ENCODE data around the gene SLC35E1.

Gene SLC35E1

GRCh38 chr19:16596399-16596798 lies 24.2 kb upstream of the SLC35E1 start:
- FAIRE-seq: no peak

DNA sequence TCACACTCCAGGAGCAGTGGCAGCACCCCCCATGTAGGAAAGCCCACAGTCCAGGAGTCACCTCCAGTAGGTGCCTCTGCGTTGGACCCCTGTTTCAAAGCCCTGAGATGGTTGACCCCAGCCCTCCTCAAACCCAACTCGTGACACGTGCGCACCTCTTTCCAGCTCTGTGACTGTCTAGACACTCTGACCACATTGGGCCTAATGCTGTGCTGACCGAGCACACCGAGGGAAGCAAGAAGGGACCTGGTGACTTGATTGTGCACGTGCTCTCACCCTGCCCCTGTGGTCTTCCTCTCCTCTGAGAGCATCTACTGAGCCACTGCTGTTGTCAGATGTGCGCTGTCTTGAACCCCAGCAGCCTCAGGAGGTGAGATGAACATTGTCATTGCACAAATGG lies 22.9 kb upstream of the SLC35E1 start:
- FAIRE-seq: no peak

DNA sequence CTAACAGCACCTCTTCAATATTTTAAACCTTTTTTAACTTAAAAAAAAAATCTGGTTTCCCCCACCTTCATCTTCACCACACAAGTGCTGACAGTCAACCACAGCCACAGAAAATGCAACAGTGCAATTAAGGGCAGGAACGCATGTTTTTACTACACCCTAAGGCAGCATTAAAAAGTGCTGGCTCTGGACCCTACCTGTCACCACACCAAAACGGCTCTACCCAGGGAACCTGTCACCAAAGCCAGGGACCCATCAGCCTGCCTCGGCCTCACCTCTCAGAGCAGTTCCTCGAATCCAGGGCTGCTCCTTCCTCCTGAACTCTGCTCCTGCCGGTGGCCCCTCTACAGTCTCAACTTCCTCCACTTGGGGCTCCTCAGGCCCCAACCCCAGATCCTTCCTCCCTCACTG lies 22.5 kb upstream of the SLC35E1 start:
- FAIRE-seq: no peak

DNA sequence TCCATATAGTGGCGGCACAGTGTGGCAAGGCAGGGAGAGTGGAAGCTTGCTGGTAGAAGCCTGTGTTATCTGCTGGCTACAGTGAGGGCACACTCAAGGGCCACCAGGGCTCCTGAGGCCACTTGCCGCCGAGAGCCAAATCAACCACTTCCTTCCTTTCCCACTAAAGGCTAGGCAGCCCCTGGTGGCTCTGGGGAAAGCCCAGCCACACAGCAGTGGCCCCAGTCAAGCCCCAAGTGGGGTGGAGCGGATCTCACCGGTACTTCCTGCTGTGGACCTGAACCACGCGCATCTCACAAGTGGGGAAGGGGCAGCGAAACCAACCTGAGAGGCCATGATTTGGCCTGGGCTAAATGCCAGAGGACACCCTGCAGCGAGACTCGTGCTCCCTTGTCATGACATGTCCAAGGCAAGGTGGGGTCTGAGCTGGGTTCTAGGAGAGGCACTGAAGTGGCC lies 21.9 kb upstream of the SLC35E1 start:
- no peak for FAIRE-seq

GRCh38 chr19:16593181-16593580 lies 21.0 kb upstream of the SLC35E1 start:
- FAIRE-seq: no peak

GRCh38 chr19:16591803-16592556 lies 19.8 kb upstream of the SLC35E1 start:
- no peak for FAIRE-seq

DNA sequence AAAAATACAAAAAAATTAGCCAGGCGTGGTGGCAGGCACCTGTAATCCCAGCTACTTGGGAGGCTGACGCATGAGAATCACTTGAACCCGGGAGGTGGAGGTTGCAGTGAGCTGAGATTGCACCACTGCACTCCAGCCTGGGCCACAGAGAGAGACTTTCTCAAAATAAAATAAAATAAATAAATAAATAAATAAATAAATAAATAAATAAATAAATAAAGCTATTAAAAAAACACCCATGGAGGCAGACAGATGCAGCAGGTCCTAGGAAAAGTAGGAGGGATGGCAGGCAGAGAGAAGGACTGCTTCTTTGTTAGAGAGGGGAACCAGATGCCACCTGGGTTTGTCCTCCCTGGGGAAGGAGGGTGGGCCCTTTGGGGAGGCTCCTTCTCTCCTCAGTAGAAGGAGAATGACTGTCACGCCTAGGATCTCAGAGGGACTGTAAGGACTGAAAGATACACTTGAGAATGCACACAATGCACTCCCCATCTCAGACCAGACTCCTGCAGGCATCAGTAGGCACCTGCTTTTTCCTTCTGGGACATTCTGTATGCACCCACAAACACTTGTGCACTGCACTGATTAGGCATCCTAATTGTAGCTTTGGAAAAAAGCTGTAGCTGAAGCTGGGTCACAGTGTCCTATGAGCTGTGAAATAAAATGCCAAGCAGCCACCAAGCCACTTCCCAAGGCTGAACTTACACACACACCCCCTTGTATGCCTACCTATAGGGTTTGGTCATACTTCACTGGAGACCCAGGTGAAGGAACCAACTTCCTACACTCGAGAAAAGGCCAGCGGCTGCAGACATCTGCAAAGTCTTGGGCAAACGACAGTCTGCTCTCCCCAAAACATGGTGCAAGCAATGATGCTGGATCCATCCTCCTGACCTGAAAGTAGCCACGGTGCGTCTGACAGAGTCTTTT lies 18.9 kb upstream of the SLC35E1 start:
- FAIRE-seq: no peak

DNA sequence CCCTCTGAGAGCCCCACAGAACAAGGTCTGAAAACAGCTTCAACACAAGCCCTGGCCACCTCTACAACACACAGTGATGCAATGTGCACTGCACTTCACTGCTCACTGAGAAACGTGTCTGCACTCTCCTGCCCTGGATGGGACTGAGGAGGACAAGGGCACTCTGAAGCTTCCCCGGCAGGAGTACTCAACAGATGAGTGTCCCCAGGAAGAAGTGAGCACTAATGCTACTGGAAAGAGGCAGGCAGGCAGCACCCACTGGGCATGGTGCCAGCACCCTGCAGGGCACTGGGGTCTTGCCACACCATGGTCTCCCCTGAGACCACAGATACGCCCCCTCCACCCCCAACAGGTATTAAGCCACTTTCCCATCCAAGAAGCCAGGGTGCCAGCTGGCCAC lies 17.7 kb upstream of the SLC35E1 start:
- FAIRE-seq: no peak

- FAIRE-seq: no peak
Measured at GRCh38 chr19:16588824-16589577, 16.8 kb upstream of the SLC35E1 start.

- FAIRE-seq: no peak
Measured at GRCh38 chr19:16587833-16588823, 15.9 kb upstream of the SLC35E1 start.

- no peak for FAIRE-seq
Measured at GRCh38 chr19:16586991-16587832, 15.0 kb upstream of the SLC35E1 start.

DNA sequence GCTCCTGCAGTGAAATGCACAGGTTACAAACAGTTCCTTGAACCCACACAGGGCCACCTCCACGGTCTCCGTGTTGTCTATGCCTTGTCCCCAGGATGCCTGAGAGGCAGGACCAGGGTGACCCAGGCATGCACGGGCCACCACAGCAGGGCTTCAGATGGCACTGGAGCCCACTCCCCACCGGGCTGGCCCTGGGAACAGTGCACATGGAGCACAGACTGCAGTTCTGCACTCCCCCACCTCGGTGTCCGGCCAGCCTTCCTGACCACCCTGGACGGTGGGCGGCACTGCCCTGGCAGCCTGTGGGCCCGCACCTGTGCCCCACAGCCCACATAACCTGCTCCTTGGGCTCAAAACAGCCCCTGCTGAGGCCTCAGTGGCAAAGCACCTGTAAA lies 14.3 kb upstream of the SLC35E1 start:
- FAIRE-seq: no peak

DNA sequence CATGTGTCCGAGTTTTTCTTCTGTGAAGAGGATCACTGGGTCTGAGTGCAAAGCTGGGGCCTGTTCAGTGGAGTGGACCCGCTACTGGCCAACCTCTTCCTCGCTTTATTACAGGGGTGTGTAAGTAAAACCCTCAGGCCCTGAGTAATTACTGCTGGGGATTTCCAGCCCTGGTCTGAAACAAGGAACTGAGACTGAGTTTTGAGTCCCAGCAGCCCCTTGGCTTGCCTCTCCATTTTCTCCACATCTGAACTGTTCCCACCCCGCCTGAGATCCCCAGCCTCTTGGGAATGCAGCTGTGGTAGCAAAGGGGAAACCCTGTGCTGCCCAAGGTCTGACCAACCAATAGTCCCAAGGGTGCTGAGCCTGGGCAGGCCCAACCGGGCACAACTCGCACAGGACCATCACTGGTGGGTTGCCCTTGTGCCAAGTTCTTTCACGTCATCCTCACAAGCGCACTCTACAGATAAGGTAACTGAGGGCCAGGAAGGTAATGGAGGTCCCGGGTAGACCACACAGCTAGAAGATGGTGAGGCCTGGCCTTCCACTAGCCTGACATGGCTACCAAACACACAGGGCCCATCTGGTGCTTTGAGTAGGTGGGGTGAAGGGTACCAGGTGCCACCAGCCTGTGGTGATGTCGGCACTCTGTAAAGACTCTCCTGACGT lies 13.7 kb upstream of the SLC35E1 start:
- no peak for FAIRE-seq

DNA sequence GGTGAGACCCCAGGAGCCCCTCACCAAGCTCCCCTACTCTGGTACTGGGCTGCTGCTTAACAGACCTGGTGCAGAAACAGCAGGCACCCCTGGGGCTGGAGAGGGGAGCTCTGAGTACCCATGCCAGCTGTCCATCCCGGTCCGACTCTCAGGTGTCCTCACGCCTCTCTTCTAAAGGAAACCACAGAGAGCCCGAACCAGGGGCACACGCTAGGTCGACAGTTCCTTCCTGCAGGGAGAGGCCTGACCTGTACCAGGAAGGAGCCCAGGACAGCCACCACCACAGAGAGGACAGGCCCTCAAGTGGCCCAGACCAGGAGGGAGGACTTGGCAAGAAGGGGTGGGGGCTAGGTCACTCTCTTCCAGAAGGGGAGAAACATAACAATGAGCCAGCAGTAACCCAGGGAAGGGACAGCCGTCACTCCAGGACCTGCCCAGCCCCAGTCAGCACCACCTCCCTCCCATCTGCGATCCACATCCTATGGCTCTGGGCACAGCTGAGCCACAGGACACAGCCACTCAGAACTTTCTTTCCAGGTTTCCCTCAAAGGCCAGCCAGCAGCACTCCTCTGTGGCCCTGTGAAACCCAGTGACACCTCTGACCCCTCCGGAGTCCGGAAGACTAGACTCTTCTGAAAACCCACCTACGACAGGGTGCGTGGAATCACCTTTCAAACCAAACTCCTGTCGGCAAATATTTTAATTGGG lies 13.0 kb upstream of the SLC35E1 start:
- FAIRE-seq: no peak

GRCh38 chr19:16584248-16585093 lies 12.3 kb upstream of the SLC35E1 start:
- no peak for FAIRE-seq

- no peak for FAIRE-seq
Measured at GRCh38 chr19:16582486-16583261, 10.5 kb upstream of the SLC35E1 start.

GRCh38 chr19:16581971-16582343 lies 9.7 kb upstream of the SLC35E1 start:
- no peak for FAIRE-seq

Measured in islet of Langerhans (tissue), 1 donor.